ENCODE results near the gene KRT79.

The KRT79 gene

GRCh38 chr12:52837413-52837741 lies 3.3 kb upstream of the KRT79 start:
- Histone ChIP-seq H3K9me2 (replicated peaks; ENCODE audit: control insufficient read depth, low read length) (no peaks in the 10 kb centered on the region), H3K79me2 (ENCODE audit: control insufficient read depth, low read length) (no peaks in the 10 kb centered on the region), H3K36me3 (ENCODE audit: control insufficient read depth, low read length) (no peaks in the 10 kb centered on the region), H3K9me3 (ENCODE audit: control insufficient read depth, insufficient read depth, low read length) (no peaks in the 10 kb centered on the region), H3K27ac (ENCODE audit: low read depth, low read length) (no peak overlapping the region), H3K4me2 (ENCODE audit: low read length) (no peak overlapping the region), H4K20me1 (ENCODE audit: control insufficient read depth, insufficient read depth, low read depth, low read length) (no peaks in the 10 kb centered on the region), H3K4me3 (ENCODE audit: low read length) (no peak overlapping the region), H3F3A (ENCODE audit: control insufficient read depth, insufficient read depth) (no peaks in the 10 kb centered on the region), H3K27me3 (ENCODE audit: control insufficient read depth, low read length) (no peaks in the 10 kb centered on the region; the same call in 1 of the 2 replicates), H3K4me1 (ENCODE audit: control insufficient read depth, low read length) (no peaks in the 10 kb centered on the region)
- TF ChIP-seq EZH2phosphoT487 (IDR thresholded peaks at IDR 0.05; ENCODE audit: borderline replicate concordance, low read length) (no peak), CTCF (IDR thresholded peaks at IDR 0.05; ENCODE audit: low read depth, low read length, poor library complexity, severe bottlenecking) (no peak)

- Histone ChIP-seq H3K9me3 (ENCODE audit: control insufficient read depth, insufficient read depth, low read length) (no peaks in the 10 kb centered on the region), H3K36me3 (ENCODE audit: control insufficient read depth, low read length) (no peaks in the 10 kb centered on the region), H3F3A (ENCODE audit: control insufficient read depth, insufficient read depth) (no peaks in the 10 kb centered on the region), H3K4me3 (ENCODE audit: low read length) (no peak overlapping the region), H3K4me2 (ENCODE audit: low read length) (no peak overlapping the region), H3K4me1 (ENCODE audit: control insufficient read depth, low read length) (no peaks in the 10 kb centered on the region), H3K9me2 (replicated peaks; ENCODE audit: control insufficient read depth, low read length) (no peaks in the 10 kb centered on the region), H3K79me2 (ENCODE audit: control insufficient read depth, low read length) (no peaks in the 10 kb centered on the region), H3K27me3 (ENCODE audit: control insufficient read depth, low read length) (no peaks in the 10 kb centered on the region; the same call in 1 of the 2 replicates), H4K20me1 (ENCODE audit: control insufficient read depth, insufficient read depth, low read depth, low read length) (no peaks in the 10 kb centered on the region), H3K27ac (ENCODE audit: low read depth, low read length) (no peak overlapping the region)
- TF ChIP-seq EZH2phosphoT487 (IDR thresholded peaks at IDR 0.05; ENCODE audit: borderline replicate concordance, low read length), result no peak
- TF ChIP-seq CTCF (IDR thresholded peaks at IDR 0.05; ENCODE audit: low read depth, low read length, poor library complexity, severe bottlenecking), result no peak
These were observed 2.6 kb upstream of the KRT79 start for GRCh38 chr12:52836491-52837412.

GRCh38 chr12:52836042-52836466 lies 1.9 kb upstream of the KRT79 start:
- Histone ChIP-seq H3K9me2 (replicated peaks; ENCODE audit: control insufficient read depth, low read length) (no peaks in the 10 kb centered on the region), H3F3A (ENCODE audit: control insufficient read depth, insufficient read depth) (no peaks in the 10 kb centered on the region), H3K4me2 (ENCODE audit: low read length) (no peak overlapping the region)

More at GRCh38 chr12:52836042-52836466, 1.9 kb upstream of the KRT79 start:
- H3K27me3 ChIP-seq (ENCODE audit: control insufficient read depth, low read length), result no peaks in the 10 kb centered on the region; the same call in 1 of the 2 replicates
- H4K20me1 ChIP-seq (ENCODE audit: control insufficient read depth, insufficient read depth, low read depth, low read length), result no peaks in the 10 kb centered on the region
- no peaks in the 10 kb centered on the region for H3K79me2 ChIP-seq (ENCODE audit: control insufficient read depth, low read length)
- H3K36me3 ChIP-seq (ENCODE audit: control insufficient read depth, low read length), result no peaks in the 10 kb centered on the region
- H3K4me1 ChIP-seq (ENCODE audit: control insufficient read depth, low read length), result no peaks in the 10 kb centered on the region
- no peak for TF ChIP-seq CTCF (IDR thresholded peaks at IDR 0.05; ENCODE audit: low read depth, low read length, poor library complexity, severe bottlenecking)
- no peak for TF ChIP-seq EZH2phosphoT487 (IDR thresholded peaks at IDR 0.05; ENCODE audit: borderline replicate concordance, low read length)
- H3K4me3 ChIP-seq (ENCODE audit: low read length), result no peak overlapping the region
- no peaks in the 10 kb centered on the region for H3K9me3 ChIP-seq (ENCODE audit: control insufficient read depth, insufficient read depth, low read length)
- no peak overlapping the region for H3K27ac ChIP-seq (ENCODE audit: low read depth, low read length)

All from DOHH2 (cell line).